COR-L47 (cell line): ENCODE data around the gene PWWP3B.
"Not testable (repeated sequence)": the region's sequence is repeated elsewhere in the genome, so short reads cannot be mapped to it uniquely, and the experiment has no call there.

Experiments
- DNase-seq: peaks from one replicate; lab custom pipeline; 2025; lab: John Stamatoyannopoulos, UW

The PWWP3B gene

GRCh38 chrX:106168107-106168506 lies at the start of gene PWWP3B:
TSS of gene PWWP3B (plus strand) at chrX:106168305. CDS start at chrX:106205433, 37,128 bp downstream.
- no peak for DNase-seq

DNA sequence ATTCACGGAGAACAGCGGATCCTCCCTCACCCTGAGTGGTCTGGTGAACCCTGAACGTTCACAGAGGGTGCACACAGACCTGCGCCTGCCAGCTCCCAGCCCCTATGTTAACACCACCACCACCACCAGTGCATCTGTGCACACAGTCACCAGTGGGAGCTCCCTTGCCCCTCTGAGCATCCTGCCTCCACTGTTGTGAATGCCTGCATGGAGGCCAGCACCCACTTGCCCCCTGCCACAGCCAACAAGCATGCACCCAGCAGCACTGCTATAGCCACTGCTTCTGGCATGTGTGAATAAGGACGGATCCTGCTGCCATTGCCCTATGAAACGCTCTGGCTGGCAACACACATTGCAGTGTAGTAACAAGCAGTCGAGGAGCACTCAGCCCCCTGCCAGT lies 29.1 kb upstream of the PWWP3B start:
- no peak for DNase-seq

DNA sequence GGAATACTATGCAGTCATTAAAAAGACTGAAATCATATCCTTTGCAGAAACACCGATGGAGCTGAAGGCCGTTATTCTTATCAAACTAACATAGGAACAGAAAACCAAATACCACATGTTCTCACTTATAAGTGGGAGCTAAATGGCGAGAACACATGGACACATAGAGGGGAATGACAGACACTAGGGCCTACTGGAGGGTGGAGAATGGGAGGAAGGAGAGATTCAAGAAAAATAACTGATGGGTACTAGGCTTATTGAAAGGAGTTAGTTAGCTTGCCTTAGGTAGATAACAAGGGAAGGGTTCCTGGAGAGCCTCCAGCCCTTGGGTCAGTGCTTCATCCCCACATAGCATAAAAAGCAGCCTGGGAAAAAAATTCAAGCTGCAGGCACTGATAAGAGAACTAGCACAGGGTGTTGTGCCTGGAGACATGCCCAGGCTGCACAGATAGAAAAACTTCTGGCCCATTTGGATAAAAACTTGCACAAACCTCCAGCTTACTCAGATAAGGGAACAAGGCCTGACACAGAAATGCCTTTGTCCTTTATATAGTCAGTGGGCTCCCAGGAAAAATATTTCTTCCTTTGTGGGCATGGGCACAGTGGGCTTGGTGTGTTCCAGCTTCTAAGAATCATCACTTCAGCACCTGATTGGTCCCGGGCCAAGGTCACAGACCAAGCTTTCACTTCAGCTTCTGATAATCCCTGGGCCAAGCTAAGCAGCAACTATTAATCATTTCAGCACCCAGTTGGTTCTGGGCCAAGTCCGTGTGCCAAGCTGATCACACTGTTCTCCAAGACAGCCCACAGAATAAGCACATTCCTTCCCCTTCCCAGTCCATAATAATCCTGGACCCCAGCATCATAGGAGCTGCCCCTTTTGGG lies 23.1 kb upstream of the PWWP3B start:
- DNase-seq: no peak

- DNase-seq: no peak
These were observed 17.4 kb upstream of the PWWP3B start for GRCh38 chrX:106150701-106151100.

GRCh38 chrX:106159861-106160282 lies 8.2 kb upstream of the PWWP3B start:
- DNase-seq: no peak

DNA sequence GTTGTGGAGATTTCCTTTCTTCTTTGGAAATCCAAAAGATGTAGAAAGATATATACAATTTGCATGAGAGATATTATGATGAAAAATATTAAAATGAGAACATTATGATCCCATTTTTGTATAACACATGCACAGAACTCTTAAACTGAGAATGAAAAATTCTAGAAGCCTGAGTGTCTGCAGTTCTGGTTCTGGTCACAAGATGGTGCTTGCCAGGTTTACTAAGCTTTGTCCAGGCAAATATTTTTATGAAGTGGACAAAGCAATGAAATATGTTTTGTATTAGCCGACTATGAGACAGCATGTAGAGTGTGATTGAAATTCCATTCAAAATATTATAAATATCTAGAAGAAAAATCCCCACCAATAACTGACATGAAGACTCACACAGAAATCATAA lies 2.2 kb downstream of the PWWP3B start:
- DNase-seq: no peak

DNA sequence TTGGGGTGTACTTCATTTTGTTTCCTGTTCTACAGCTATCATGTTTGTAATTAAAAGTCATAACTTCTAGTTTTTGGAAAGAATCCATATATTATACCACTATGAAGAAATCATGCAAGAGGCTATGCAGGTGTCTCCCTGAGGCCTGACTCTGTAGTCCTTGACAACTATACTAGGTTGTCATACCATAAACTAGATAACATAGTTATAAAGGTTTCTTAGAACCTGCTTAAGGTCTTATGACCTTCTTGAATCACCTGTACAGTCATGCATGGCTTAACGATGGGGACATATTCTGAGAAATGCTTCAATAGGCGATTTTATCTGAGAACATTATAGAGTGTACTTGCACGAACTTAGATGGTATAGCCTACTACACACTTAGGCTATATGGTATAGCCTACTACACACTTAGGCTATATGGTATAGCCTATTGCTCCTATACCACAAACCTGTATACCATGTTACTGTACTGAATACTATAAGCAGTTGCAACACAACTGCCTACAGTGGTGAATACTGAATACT lies 3.3 kb downstream of the PWWP3B start:
- no peak for DNase-seq

GRCh38 chrX:106177106-106177981 lies 9.2 kb downstream of the PWWP3B start:
- no peak for DNase-seq

DNA sequence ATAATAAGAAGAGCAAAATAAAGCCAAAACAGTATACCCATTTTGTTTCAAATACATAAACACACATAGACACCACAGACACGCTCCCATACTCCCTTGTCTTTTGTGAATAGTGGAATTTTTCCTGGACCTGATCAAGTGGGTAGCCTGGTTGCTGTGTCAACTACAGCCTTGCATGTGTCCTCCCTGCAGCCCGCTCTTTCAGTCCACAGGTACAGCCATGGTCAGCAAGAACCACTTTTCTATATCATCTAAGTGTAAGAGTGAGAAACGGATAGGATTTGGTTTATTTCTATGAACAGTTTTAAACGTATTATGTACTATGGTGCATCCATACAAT lies 9.8 kb downstream of the PWWP3B start:
- DNase-seq: no peak

- DNase-seq: no peak
These were observed 10.7 kb downstream of the PWWP3B start for GRCh38 chrX:106178826-106179225.

DNA sequence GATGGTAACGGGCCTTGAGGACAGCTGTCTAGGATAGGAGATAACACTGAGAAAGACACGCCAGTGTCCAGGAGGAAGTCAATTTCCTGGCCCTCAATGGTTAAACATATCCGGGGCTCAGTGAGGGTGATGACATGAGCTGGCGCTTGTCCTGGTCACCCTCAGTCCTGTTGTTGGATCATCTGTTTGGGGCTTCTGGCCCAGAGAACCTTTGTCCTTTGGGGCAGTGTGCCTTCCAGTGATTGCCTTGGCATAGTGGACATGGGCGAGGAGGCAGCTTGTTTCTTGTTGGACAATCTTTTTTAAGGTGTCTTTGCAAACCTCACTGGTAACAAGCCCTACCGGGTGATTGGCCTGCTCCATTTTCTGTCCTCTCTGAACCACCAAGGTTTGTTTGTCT lies 15.6 kb downstream of the PWWP3B start:
- DNase-seq: not testable (repeated sequence)

DNA sequence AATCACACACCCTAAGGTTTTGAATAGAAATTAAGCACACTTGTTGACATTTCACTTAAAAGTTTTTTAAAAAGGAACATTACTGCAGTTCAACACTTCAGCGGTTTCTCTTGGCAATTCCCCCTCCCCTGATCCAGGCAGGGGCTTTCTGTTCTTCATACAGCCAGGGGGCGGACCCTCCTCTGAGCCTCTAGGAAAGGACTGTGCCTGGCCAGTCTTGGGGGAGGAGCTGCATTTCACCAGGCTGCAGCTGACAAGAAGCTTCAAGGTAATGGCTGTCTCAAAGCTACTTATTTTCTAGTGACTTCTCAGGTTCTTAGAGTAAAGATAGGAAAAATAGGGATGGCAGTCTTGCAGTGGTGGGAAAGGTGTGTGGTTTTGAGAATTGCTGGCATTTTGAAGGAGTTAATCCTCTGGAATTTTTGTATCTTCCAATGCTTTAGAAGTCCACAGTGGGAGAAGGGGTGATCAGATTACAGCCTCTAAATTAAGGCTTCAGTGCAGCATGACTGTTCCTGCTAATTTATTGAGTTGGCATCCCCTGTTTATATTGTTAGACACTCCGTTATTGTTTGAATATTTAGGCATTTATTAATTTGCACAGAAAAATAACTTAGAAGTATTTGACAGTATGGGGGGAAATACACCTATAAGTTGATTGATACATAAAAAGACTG lies 33.5 kb downstream of the PWWP3B start:
- no peak for DNase-seq

DNA sequence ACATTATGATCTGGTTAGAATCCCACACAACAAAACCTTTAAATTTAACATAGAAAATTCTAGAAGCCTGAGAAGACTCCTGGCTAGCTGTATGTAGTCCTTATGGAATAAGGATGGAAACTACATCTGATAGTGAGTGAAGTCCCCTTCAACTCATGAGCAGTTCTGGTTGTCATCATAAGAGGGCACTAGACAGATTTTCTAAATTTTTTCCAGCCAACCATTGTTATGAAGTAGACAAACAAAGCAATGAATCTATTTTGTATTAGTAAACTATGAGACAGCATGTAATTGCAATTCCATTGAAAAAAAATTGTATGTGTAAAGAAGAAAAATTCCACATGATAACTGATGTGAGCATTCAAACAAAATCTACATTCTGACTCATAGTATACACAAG lies 35.2 kb downstream of the PWWP3B start:
- DNase-seq: no peak

DNA sequence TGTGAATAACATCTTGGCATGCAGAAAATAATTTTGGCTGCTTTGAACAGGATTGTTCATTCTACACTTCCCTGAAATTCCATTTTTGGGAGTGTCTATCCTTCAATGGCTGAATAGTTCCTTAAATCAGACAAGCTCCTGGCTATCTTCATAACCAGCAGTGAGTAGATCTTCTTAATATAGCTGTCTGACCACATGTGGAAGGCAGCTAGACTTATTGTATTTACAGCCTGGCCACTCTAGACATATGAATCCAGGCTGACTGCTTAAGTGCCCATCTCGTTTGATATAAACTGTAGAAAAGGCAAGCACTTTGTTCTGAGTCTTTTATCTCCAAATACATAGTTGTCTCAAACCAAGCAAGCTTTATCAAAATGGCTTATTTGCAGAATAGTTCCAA lies 40.0 kb downstream of the PWWP3B start:
- DNase-seq: no peak
